SK-N-SH treated with all-trans-retinoic acid at 6 μM for 48 hours (cell line): ENCODE results near the gene OR10A4.

ENCODE experiments used
- CSDC2 ChIP-seq: fragments of 250-450 bp; sonication (Bioruptor Pico); IDR thresholded peaks from 2 replicates; pipeline ENCODE4 v1.5.0; 2020; ENCODE audit warnings: mild to moderate bottlenecking, moderate library complexity
- ESRRG ChIP-seq: fragments of 250-450 bp; sonication (Bioruptor Pico); IDR thresholded peaks from 2 replicates; pipeline ENCODE4 v1.6.1; 2021; ENCODE audit warnings: mild to moderate bottlenecking
- ISL1 ChIP-seq: fragments of 250-450 bp; sonication (Bioruptor Pico); IDR thresholded peaks from 2 replicates; pipeline ENCODE4 v2.1.2; 2022; ENCODE audit warnings: mild to moderate bottlenecking, moderate library complexity
- PATZ1 ChIP-seq: fragments of 250-450 bp; sonication (Bioruptor Pico); IDR thresholded peaks from 2 replicates; pipeline ENCODE4 v1.8.0; 2020; ENCODE audit warnings: mild to moderate bottlenecking, moderate library complexity, borderline replicate concordance
- RARB ChIP-seq: fragments of 250-450 bp; sonication (Bioruptor Pico); IDR thresholded peaks from 2 replicates; pipeline ENCODE4 v1.8.0; 2021; ENCODE audit warnings: mild to moderate bottlenecking, moderate library complexity
- ZC3H10 ChIP-seq: fragments of 250-450 bp; sonication (Bioruptor Pico); IDR thresholded peaks from 2 replicates; pipeline ENCODE4 v1.5.1; 2021; ENCODE audit warnings: mild to moderate bottlenecking, moderate library complexity
- ZFP3 ChIP-seq: fragments of 250-450 bp; sonication (Bioruptor Pico); IDR thresholded peaks from 2 replicates; pipeline ENCODE4 v1.5.0; 2020; ENCODE audit warnings: mild to moderate bottlenecking, moderate library complexity
- ZNF565 ChIP-seq: fragments of 450-650 bp; formaldehyde crosslinking; conservative IDR thresholded peaks from 2 replicates; pipeline ENCODE4 v1.5.0; 2020; ENCODE audit warnings: low read depth, mild to moderate bottlenecking, moderate library complexity
- ZNF8 ChIP-seq: fragments of 450-650 bp; formaldehyde crosslinking; IDR thresholded peaks from 2 replicates; pipeline ENCODE4 v1.5.0; 2020; ENCODE audit warnings: mild to moderate bottlenecking, moderate library complexity
- TF ChIP-seq, protein P1 (sequence below): fragments of 250-450 bp; sonication (Bioruptor Pico); IDR thresholded peaks from 2 replicates; pipeline ENCODE4 v1.5.1; 2020; ENCODE audit warnings: low read depth, mild to moderate bottlenecking, moderate library complexity
- TF ChIP-seq, protein P2 (sequence below): fragments of 250-450 bp; sonication (Bioruptor Pico); IDR thresholded peaks from 2 replicates; pipeline ENCODE4 v1.5.1; 2021; ENCODE audit warnings: mild to moderate bottlenecking, moderate library complexity

- TF ChIP-seq RARB (CRISPR knock-in tag) (no peak), CSDC2 (CRISPR knock-in tag) (no peak), ISL1 (CRISPR knock-in tag) (no peak), PATZ1 (CRISPR knock-in tag) (no peak), ZFP3 (CRISPR knock-in tag) (no peak), ZNF565 (no peak), ESRRG (CRISPR knock-in tag) (no peak), ZNF8 (CRISPR knock-in tag) (no peak), ZC3H10 (CRISPR knock-in tag) (no peak)
- TF ChIP-seq, protein P1, sequence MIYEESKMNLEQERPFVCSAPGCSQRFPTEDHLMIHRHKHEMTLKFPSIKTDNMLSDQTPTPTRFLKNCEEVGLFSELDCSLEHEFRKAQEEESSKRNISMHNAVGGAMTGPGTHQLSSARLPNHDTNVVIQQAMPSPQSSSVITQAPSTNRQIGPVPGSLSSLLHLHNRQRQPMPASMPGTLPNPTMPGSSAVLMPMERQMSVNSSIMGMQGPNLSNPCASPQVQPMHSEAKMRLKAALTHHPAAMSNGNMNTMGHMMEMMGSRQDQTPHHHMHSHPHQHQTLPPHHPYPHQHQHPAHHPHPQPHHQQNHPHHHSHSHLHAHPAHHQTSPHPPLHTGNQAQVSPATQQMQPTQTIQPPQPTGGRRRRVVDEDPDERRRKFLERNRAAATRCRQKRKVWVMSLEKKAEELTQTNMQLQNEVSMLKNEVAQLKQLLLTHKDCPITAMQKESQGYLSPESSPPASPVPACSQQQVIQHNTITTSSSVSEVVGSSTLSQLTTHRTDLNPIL (CRISPR knock-in tag) = no peak
- TF ChIP-seq, protein P2, sequence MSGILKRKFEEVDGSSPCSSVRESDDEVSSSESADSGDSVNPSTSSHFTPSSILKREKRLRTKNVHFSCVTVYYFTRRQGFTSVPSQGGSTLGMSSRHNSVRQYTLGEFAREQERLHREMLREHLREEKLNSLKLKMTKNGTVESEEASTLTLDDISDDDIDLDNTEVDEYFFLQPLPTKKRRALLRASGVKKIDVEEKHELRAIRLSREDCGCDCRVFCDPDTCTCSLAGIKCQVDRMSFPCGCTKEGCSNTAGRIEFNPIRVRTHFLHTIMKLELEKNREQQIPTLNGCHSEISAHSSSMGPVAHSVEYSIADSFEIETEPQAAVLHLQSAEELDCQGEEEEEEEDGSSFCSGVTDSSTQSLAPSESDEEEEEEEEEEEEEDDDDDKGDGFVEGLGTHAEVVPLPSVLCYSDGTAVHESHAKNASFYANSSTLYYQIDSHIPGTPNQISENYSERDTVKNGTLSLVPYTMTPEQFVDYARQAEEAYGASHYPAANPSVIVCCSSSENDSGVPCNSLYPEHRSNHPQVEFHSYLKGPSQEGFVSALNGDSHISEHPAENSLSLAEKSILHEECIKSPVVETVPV = no peak
Observed at GRCh38 chr11:6844356-6844755, 32.1 kb upstream of the OR10A4 start.
